GM12865 (cell line): ENCODE data around the gene SERPINA4.
"Not testable (repeated sequence)": the region's sequence is repeated elsewhere in the genome, so short reads cannot be mapped to it uniquely, and the experiment has no call there.

Source experiments
- DNase-seq: peaks from one replicate; pipeline ENCODE4 v3.0.0; 2010; ENCODE audit warnings: low read depth
- H3K4me3 ChIP-seq: 2 replicates; pipeline ENCODE4 v1.5.1; 2011; ENCODE audit warnings: mild to moderate bottlenecking, low read depth, low read length, control low read depth
- TF ChIP-seq, protein P1 (sequence below): IDR thresholded peaks from 2 replicates; pipeline ENCODE4 v1.5.1; 2011; ENCODE audit warnings: low read length, control low read depth, low read depth, inconsistent platforms; ENCODE audit not compliant: insufficient read depth; ENCODE audit errors: missing control alignments

SERPINA4 gene

DNA sequence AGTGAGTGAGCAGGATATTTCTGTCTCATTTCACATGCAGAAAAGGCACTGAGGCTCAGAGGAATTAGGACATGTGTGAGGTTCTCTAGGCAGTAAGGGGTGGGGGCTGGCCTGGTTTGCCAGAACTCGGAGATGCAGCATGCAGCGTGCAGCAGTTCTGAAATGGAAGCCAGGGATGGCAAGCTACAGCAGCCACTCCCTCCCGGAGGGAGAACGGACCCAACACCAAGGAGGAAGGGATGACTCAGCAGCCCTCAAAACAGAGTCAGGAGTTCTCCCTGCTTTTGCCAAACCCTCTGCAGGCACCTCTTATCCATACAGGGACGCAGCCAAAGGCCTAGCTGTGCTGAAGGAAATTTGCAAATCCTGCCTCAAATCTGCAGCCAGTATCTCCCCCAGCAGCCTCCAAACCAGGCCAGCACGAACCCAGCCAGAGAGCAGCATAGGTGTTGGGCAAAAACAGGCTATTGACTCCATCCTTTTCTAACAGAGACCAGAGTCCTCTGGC, 40.7 kb downstream of the SERPINA4 start:
- TF ChIP-seq, protein P1, sequence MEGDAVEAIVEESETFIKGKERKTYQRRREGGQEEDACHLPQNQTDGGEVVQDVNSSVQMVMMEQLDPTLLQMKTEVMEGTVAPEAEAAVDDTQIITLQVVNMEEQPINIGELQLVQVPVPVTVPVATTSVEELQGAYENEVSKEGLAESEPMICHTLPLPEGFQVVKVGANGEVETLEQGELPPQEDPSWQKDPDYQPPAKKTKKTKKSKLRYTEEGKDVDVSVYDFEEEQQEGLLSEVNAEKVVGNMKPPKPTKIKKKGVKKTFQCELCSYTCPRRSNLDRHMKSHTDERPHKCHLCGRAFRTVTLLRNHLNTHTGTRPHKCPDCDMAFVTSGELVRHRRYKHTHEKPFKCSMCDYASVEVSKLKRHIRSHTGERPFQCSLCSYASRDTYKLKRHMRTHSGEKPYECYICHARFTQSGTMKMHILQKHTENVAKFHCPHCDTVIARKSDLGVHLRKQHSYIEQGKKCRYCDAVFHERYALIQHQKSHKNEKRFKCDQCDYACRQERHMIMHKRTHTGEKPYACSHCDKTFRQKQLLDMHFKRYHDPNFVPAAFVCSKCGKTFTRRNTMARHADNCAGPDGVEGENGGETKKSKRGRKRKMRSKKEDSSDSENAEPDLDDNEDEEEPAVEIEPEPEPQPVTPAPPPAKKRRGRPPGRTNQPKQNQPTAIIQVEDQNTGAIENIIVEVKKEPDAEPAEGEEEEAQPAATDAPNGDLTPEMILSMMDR = no peak
- no peak for DNase-seq
- H3K4me3 ChIP-seq = no peak overlapping the region

DNA sequence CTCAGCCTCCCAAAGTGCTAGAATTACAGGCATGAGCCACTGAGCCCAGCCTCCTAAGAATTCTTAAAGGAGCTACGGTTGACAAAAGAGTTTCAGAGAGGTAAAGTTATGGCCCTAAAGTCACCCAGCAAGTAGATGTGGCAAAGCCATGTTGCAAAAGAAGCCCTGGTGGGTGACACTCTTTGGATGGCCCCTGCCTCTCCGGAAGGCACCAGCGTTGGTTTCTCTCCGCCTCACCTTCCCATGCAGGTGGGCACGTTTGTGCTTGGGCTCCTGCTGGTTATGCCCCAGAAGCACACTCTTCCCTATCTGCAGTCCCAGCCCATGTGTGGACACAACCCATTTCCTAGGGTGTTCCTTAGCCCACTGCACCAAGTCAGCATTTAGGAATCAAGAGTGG, 41.5 kb downstream of the SERPINA4 start:
- TF ChIP-seq, protein P1 = no peak
- DNase-seq = no peak
- no peak overlapping the region for H3K4me3 ChIP-seq

DNA sequence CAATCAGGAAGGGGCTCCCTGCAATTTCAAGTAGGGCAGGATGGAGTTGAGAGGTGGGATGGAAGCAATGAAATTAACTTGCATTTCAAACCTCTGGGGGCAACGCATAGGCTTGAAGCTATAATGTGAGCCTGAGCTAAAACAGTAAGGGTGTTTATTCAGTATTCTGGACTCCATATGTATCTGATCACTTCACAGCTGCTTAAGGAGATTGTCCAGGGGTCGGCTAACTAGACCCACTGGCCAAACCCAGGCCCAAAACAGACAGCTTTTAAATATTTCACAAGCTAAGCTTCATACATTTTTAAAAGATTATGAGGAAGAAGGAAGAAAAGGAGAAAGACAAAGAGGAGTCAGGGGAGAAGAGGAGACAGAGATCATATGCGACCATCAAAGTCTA, 44.1 kb downstream of the SERPINA4 start:
- H3K4me3 ChIP-seq = no peak overlapping the region
- TF ChIP-seq, protein P1 = no peak
- no peak for DNase-seq

DNA sequence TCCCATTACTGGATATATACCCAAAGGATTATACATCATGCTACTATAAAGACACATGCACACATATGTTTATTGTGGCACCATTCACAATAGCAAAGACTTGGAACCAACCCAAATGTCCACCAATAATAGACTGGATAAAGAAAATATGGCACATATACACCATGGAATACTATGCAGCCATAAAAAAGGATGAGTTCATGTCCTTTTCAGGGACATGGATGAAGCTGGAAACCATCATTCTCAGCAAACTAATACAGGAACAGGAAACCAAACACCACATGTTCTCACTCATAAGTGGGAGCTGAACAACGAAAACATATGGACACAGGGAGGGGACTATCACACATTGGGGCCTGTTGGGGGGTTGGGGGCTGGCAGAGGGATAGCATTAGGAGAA, 47.7 kb downstream of the SERPINA4 start:
- H3K4me3 ChIP-seq, DNase-seq: not testable (repeated sequence)

DNA sequence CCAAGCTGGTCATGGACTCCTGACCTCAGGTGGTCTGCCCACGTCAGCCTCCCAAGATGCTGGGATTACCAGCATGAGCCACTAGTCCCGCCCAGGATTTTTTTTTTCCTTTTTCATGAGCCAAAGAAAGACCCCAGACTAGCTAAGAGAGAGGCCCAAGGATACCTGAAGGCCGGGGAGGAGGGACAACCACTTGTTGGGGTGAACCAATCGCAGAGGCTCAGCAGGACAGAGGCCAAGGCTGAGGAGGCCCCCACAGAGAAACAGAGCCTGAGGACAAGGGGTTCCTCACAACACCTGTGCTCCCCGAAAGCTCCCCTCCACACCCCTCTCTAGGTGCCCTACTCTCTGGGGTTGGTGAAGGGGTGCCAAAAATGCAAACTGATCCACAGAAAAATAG, 49.9 kb downstream of the SERPINA4 start:
- TF ChIP-seq, protein P1 = no peak
- no peak overlapping the region for H3K4me3 ChIP-seq

DNA sequence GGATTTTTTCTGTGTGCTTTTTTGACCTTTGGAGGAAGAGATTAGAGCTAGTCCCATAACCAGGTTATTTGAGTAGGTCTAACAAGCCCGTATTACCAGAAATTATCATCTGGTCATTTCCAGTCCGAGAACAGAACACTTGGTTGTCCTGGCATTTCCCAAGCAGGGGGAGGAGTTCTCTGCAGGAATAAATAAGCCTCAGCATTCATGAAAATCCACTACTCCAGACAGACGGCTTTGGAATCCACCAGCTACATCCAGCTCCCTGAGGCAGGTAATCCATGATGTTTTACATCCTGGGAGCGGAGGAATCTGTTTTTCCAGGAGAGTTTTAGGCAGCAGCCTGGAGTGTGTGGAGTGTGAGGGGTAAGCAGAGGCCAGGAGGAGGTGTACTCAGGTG, 50.9 kb downstream of the SERPINA4 start, which contains the start of gene SERPINA3:
SERPINA3 (plus strand) TSS at position 218 of the 400 bp plus-strand sequence. CDS start 2,051 bp downstream, outside the sequence.
- TF ChIP-seq, protein P1 = no peak
- DNase-seq = no peak
- no peak within 1 kb of the TSS for H3K4me3 ChIP-seq

More for the DNA sequence above, 49.9 kb downstream of the SERPINA4 start:
- DNase-seq = no peak

DNA sequence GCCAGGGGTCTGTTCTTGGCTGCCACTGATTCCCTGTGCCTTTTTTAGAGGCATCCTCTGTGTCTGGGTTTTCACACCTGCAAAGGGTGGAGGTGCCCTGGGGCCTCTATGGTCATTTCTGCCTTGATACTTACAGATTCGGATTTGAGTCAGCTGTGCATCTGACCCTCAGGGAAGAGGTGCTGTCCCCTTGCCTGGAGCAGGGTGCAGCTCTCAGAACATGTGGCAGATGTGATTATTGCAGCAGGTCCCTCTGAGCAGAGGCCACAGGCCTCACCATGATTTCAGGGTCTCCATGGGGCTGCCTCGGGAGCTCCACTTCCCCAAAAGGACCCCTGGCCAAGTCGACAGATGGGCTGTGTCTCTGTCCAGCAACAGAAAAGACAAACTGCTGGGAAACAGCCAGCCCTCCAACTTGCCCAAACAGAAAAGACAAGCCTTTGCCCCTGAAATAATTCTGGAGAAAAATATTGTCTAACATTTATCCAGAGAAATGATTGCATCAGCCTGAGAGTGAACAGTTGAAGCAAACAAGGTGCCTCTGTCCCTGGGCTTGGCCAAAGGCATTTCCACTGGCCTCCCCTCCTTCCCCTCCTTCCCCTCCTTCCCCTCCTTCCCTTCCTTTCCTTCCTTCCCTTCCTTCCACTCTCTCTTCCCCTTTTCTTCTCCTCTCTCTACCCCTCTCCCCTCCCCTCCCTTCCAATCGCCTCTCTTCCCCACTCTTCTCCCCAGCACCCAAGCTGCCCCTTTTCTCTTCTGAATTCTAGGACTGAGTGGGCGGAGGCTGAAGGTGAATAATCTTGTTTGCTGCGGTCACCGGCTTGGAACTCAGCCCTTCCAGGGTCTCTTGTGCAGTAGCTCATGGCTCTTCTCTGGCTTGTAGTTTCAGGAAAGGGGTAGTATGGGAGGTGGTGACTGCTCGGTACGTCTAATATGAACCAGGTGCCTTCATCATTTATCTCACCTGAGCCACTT, 51.6 kb downstream of the SERPINA4 start:
- no peak for DNase-seq
- TF ChIP-seq, protein P1 = no peak
- H3K4me3 ChIP-seq = no peak overlapping the region
